Measurements from ENCODE around the gene MRPL50.

MRPL50 gene

DNA sequence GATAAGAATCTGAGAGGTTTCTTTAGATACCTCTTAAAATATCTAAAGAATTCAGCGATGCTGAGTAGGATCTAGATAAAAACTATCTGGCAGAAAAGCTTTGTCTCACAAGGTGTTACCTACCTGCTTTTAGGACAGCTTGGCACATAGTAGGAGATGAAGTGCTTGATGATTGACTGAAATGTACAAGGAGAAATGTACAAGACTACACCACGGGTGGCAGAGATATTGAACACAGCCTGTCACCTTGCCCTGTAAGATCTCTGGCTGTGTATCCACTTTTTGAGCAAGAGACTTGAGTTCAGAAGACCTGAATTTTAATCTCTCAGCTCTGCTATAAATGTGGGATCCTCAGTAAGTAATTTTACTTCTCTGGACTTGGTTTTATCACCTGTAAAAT is 21.4 kb upstream of the MRPL50 start:
- POLR2A ChIA-PET, result no interaction called here
- CTCF ChIA-PET, result interaction anchor here (0.7 to 1.1 kb wide), 2 partner anchors 9 to 28 kb away, joined by 4 to 6 read pairs; no protein-coding TSS in a partner anchor
- TF ChIP-seq ZBTB20 (tag by site-specific recombination; IDR thresholded peaks at IDR 0.05), result no peak
- TF ChIP-seq HOXA7 (CRISPR knock-in tag; IDR thresholded peaks at IDR 0.05; ENCODE audit: borderline replicate concordance), result no peak
- TF ChIP-seq ZNF341 (tag by site-specific recombination; IDR thresholded peaks at IDR 0.05; ENCODE audit: low read depth), result no peak
- no peak for TF ChIP-seq ZNF2 (tag by site-specific recombination; IDR thresholded peaks at IDR 0.05)
- no peak for TF ChIP-seq HOXC10 (CRISPR knock-in tag; IDR thresholded peaks at IDR 0.05)
- TF ChIP-seq, protein P1, sequence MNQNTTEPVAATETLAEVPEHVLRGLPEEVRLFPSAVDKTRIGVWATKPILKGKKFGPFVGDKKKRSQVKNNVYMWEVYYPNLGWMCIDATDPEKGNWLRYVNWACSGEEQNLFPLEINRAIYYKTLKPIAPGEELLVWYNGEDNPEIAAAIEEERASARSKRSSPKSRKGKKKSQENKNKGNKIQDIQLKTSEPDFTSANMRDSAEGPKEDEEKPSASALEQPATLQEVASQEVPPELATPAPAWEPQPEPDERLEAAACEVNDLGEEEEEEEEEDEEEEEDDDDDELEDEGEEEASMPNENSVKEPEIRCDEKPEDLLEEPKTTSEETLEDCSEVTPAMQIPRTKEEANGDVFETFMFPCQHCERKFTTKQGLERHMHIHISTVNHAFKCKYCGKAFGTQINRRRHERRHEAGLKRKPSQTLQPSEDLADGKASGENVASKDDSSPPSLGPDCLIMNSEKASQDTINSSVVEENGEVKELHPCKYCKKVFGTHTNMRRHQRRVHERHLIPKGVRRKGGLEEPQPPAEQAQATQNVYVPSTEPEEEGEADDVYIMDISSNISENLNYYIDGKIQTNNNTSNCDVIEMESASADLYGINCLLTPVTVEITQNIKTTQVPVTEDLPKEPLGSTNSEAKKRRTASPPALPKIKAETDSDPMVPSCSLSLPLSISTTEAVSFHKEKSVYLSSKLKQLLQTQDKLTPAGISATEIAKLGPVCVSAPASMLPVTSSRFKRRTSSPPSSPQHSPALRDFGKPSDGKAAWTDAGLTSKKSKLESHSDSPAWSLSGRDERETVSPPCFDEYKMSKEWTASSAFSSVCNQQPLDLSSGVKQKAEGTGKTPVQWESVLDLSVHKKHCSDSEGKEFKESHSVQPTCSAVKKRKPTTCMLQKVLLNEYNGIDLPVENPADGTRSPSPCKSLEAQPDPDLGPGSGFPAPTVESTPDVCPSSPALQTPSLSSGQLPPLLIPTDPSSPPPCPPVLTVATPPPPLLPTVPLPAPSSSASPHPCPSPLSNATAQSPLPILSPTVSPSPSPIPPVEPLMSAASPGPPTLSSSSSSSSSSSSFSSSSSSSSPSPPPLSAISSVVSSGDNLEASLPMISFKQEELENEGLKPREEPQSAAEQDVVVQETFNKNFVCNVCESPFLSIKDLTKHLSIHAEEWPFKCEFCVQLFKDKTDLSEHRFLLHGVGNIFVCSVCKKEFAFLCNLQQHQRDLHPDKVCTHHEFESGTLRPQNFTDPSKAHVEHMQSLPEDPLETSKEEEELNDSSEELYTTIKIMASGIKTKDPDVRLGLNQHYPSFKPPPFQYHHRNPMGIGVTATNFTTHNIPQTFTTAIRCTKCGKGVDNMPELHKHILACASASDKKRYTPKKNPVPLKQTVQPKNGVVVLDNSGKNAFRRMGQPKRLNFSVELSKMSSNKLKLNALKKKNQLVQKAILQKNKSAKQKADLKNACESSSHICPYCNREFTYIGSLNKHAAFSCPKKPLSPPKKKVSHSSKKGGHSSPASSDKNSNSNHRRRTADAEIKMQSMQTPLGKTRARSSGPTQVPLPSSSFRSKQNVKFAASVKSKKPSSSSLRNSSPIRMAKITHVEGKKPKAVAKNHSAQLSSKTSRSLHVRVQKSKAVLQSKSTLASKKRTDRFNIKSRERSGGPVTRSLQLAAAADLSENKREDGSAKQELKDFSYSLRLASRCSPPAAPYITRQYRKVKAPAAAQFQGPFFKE (tag by site-specific recombination; IDR thresholded peaks at IDR 0.05; ENCODE audit: borderline replicate concordance), result no peak
- TF ChIP-seq, protein P2, sequence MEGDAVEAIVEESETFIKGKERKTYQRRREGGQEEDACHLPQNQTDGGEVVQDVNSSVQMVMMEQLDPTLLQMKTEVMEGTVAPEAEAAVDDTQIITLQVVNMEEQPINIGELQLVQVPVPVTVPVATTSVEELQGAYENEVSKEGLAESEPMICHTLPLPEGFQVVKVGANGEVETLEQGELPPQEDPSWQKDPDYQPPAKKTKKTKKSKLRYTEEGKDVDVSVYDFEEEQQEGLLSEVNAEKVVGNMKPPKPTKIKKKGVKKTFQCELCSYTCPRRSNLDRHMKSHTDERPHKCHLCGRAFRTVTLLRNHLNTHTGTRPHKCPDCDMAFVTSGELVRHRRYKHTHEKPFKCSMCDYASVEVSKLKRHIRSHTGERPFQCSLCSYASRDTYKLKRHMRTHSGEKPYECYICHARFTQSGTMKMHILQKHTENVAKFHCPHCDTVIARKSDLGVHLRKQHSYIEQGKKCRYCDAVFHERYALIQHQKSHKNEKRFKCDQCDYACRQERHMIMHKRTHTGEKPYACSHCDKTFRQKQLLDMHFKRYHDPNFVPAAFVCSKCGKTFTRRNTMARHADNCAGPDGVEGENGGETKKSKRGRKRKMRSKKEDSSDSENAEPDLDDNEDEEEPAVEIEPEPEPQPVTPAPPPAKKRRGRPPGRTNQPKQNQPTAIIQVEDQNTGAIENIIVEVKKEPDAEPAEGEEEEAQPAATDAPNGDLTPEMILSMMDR (tag by site-specific recombination; IDR thresholded peaks at IDR 0.05), result no peak
- TF ChIP-seq ZNF404 (tag by site-specific recombination; IDR thresholded peaks at IDR 0.05), result no peak
- no peak for TF ChIP-seq SETDB1 (IDR thresholded peaks at IDR 0.05; ENCODE audit: insufficient read length, low read length)
- no peak for TF ChIP-seq SCRT1 (tag by site-specific recombination; IDR thresholded peaks at IDR 0.05; ENCODE audit: borderline replicate concordance)

DNA sequence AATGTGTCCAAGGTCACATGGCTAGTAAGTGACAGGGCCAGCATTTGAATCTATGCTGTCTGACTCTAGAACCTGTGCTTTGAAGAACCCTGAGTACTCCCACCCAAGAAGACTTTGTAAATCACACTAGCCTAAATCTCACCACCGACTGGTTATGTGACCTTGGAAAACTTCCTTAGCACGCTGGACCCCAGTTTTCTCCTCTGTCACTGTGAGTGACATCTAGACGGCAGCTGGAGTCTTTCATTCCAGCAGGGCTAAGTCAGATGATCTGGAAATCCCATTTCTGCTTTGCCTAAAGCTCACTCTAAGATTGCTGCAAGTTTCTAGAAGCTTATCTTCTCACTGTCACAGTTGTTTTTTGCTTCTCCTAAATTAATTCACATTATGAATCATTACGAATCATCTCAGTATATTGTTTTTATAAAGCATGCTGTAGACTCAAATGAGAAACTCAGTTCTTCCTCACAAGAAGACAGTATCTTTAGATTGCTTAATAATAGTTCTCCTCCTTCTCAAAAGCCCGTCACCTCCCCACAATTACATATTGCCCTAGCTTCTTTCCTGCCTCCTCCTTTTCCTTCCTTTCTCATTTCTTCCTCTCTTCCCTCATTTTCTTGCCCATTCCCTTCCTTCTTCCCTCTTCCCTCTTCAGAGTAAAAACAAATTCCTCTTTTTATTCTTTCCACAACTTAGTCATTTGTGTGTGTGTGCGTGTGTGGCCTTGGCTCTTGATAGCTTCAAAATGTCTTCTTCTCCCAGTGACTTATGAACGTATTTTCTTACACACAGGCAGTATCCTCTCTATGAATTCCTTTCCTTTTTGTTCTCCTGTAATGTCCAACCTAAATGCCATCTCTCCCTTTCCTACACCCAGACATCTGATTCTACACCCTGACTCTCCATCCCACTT is 20.4 kb upstream of the MRPL50 start:
- no peaks in the 10 kb centered on the region for H3K36me3 ChIP-seq (ENCODE audit: control insufficient read depth in 2 of 2, insufficient read depth in 1 of 2, low read length in 2 of 2)
- no peaks in the 10 kb centered on the region for H3K4me1 ChIP-seq (ENCODE audit: control insufficient read depth, insufficient read depth, low read length)
- H3K27ac ChIP-seq (ENCODE audit: extremely low read depth, low read depth, low read length), result no peak overlapping the region
- ChIA-PET POLR2A (no interaction called here), CTCF (interaction anchor here (0.6 to 0.7 kb wide), 4 partner anchors 29 to 1556 kb away, joined by 3 to 6 read pairs (median 4); no protein-coding TSS in a partner anchor)
- no peaks in the 10 kb centered on the region for H3K9me3 ChIP-seq (ENCODE audit: control insufficient read depth, insufficient read depth, low read depth, low read length)
- no peak overlapping the region for H3K4me3 ChIP-seq (ENCODE audit: low read depth, low read length)
- no peak for TF ChIP-seq ZNF221 (tag by site-specific recombination; IDR thresholded peaks at IDR 0.05; ENCODE audit: borderline replicate concordance)
- no peak for TF ChIP-seq GLIS2 (tag by site-specific recombination; IDR thresholded peaks at IDR 0.05)
- TF ChIP-seq, protein P3, sequence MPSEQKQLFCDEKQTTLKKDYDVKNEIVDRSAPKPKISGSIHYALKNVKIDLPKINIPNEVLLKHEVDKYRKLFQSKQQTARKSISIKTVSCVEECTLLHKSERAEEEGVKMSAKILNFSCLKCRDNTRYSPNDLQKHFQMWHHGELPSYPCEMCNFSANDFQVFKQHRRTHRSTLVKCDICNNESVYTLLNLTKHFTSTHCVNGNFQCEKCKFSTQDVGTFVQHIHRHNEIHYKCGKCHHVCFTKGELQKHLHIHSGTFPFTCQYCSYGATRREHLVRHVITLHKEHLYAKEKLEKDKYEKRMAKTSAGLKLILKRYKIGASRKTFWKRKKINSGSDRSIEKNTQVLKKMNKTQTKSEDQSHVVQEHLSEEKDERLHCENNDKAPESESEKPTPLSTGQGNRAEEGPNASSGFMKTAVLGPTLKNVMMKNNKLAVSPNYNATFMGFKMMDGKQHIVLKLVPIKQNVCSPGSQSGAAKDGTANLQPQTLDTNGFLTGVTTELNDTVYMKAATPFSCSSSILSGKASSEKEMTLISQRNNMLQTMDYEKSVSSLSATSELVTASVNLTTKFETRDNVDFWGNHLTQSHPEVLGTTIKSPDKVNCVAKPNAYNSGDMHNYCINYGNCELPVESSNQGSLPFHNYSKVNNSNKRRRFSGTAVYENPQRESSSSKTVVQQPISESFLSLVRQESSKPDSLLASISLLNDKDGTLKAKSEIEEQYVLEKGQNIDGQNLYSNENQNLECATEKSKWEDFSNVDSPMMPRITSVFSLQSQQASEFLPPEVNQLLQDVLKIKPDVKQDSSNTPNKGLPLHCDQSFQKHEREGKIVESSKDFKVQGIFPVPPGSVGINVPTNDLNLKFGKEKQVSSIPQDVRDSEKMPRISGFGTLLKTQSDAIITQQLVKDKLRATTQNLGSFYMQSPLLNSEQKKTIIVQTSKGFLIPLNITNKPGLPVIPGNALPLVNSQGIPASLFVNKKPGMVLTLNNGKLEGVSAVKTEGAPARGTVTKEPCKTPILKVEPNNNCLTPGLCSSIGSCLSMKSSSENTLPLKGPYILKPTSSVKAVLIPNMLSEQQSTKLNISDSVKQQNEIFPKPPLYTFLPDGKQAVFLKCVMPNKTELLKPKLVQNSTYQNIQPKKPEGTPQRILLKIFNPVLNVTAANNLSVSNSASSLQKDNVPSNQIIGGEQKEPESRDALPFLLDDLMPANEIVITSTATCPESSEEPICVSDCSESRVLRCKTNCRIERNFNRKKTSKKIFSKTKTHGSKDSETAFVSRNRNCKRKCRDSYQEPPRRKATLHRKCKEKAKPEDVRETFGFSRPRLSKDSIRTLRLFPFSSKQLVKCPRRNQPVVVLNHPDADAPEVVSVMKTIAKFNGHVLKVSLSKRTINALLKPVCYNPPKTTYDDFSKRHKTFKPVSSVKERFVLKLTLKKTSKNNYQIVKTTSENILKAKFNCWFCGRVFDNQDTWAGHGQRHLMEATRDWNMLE (tag by site-specific recombination; conservative IDR thresholded peaks at IDR 0.05; ENCODE audit: low read depth), result no peak
- TF ChIP-seq, protein P4, sequence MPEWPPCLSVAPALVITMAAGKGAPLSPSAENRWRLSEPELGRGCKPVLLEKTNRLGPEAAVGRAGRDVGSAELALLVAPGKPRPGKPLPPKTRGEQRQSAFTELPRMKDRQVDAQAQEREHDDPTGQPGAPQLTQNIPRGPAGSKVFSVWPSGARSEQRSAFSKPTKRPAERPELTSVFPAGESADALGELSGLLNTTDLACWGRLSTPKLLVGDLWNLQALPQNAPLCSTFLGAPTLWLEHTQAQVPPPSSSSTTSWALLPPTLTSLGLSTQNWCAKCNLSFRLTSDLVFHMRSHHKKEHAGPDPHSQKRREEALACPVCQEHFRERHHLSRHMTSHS (tag by site-specific recombination; IDR thresholded peaks at IDR 0.05), result no peak
- no peak for TF ChIP-seq SCRT2 (tag by site-specific recombination; IDR thresholded peaks at IDR 0.05)
- TF ChIP-seq, protein P2 (tag by site-specific recombination; IDR thresholded peaks at IDR 0.05), result no peak
- TF ChIP-seq KLF1 (tag by site-specific recombination; IDR thresholded peaks at IDR 0.05), result no peak

More for the DNA sequence above, 21.4 kb upstream of the MRPL50 start:
- H3K4me1 ChIP-seq (ENCODE audit: control insufficient read depth, insufficient read depth, low read length), result no peaks in the 10 kb centered on the region
- H3K27ac ChIP-seq (ENCODE audit: extremely low read depth, low read depth, low read length), result no peak overlapping the region
- H3K36me3 ChIP-seq (ENCODE audit: control insufficient read depth in 2 of 2, insufficient read depth in 1 of 2, low read length in 2 of 2), result no peaks in the 10 kb centered on the region
- no peak overlapping the region for H3K4me3 ChIP-seq (ENCODE audit: low read depth, low read length)
- H3K9me3 ChIP-seq (ENCODE audit: control insufficient read depth, insufficient read depth, low read depth, low read length), result no peaks in the 10 kb centered on the region

Data from HEK293 (cell line).